ENCODE data around the gene TMEM108.

Gene TMEM108

GRCh38 chr3:133354721-133355120, 316.5 kb downstream of the TMEM108 start:
- Histone ChIP-seq H3K4me3 (ENCODE audit: low read depth, low read length) (no peak overlapping the region), H3K9me3 (ENCODE audit: control insufficient read depth, insufficient read depth, low read length) (no peaks in the 10 kb centered on the region; the same call in 1 of the 2 replicates), H3K4me1 (ENCODE audit: control insufficient read depth, insufficient read depth, low read length) (no peaks in the 10 kb centered on the region), H3K9ac (ENCODE audit: low read depth, low read length) (no peak overlapping the region), H3K27me3 (ENCODE audit: control insufficient read depth, insufficient read depth, low read length) (no peaks in the 10 kb centered on the region), H3K36me3 (ENCODE audit: control insufficient read depth, insufficient read depth, low read length) (no peaks in the 10 kb centered on the region), H3K27ac (ENCODE audit: low read depth, low read length) (no peak overlapping the region)

- H3K4me1 ChIP-seq (ENCODE audit: control insufficient read depth, insufficient read depth, low read length) = 0 out of 2 replicates have a peak, but pooled peaks cover 8% of the 10 kb centered on the region
- H3K9ac ChIP-seq (ENCODE audit: low read depth, low read length) = no peak overlapping the region
- no peak overlapping the region for H3K27ac ChIP-seq (ENCODE audit: low read depth, low read length)
- no peaks in the 10 kb centered on the region; the same call in 1 of the 2 replicates for H3K9me3 ChIP-seq (ENCODE audit: control insufficient read depth, insufficient read depth, low read length)
- H3K36me3 ChIP-seq (ENCODE audit: control insufficient read depth, insufficient read depth, low read length) = no peaks in the 10 kb centered on the region
- H3K4me3 ChIP-seq (ENCODE audit: low read depth, low read length) = no peak overlapping the region
- no peaks in the 10 kb centered on the region for H3K27me3 ChIP-seq (ENCODE audit: control insufficient read depth, insufficient read depth, low read length)
Observed at GRCh38 chr3:133360476-133360875, 322.3 kb downstream of the TMEM108 start.

- no peak overlapping the region for H3K9ac ChIP-seq (ENCODE audit: low read depth, low read length)
- no peaks in the 10 kb centered on the region for H3K36me3 ChIP-seq (ENCODE audit: control insufficient read depth, insufficient read depth, low read length)
- no peaks in the 10 kb centered on the region for H3K27me3 ChIP-seq (ENCODE audit: control insufficient read depth, insufficient read depth, low read length)
- 0 out of 2 replicates have a peak, but pooled peaks cover 8% of the 10 kb centered on the region for H3K4me1 ChIP-seq (ENCODE audit: control insufficient read depth, insufficient read depth, low read length)
- H3K4me3 ChIP-seq (ENCODE audit: low read depth, low read length) = no peak overlapping the region
- H3K9me3 ChIP-seq (ENCODE audit: control insufficient read depth, insufficient read depth, low read length) = no peaks in the 10 kb centered on the region; the same call in 1 of the 2 replicates
- no peak overlapping the region for H3K27ac ChIP-seq (ENCODE audit: low read depth, low read length)
Observed at GRCh38 chr3:133361011-133361410, 322.8 kb downstream of the TMEM108 start.

- Histone ChIP-seq H3K9me3 (ENCODE audit: control insufficient read depth, insufficient read depth, low read length) (no peaks in the 10 kb centered on the region), H3K27ac (ENCODE audit: low read depth, low read length) (no peak overlapping the region), H3K4me3 (ENCODE audit: low read depth, low read length) (no peak overlapping the region), H3K9ac (ENCODE audit: low read depth, low read length) (no peak overlapping the region), H3K27me3 (ENCODE audit: control insufficient read depth, insufficient read depth, low read length) (no peaks in the 10 kb centered on the region), H3K4me1 (ENCODE audit: control insufficient read depth, insufficient read depth, low read length) (0 out of 2 replicates have a peak, but pooled peaks cover 8% of the 10 kb centered on the region), H3K36me3 (ENCODE audit: control insufficient read depth, insufficient read depth, low read length) (no peaks in the 10 kb centered on the region)
Observed at GRCh38 chr3:133361435-133361834, 323.2 kb downstream of the TMEM108 start.

GRCh38 chr3:133362539-133362938, 324.3 kb downstream of the TMEM108 start:
- H3K36me3 ChIP-seq (ENCODE audit: control insufficient read depth, insufficient read depth, low read length) = no peaks in the 10 kb centered on the region
- H3K27me3 ChIP-seq (ENCODE audit: control insufficient read depth, insufficient read depth, low read length) = no peaks in the 10 kb centered on the region
- H3K9ac ChIP-seq (ENCODE audit: low read depth, low read length) = no peak overlapping the region
- H3K4me1 ChIP-seq (ENCODE audit: control insufficient read depth, insufficient read depth, low read length) = 0 out of 2 replicates have a peak, but pooled peaks cover 8% of the 10 kb centered on the region
- no peak overlapping the region for H3K27ac ChIP-seq (ENCODE audit: low read depth, low read length)
- no peak overlapping the region for H3K4me3 ChIP-seq (ENCODE audit: low read depth, low read length)
- no peaks in the 10 kb centered on the region for H3K9me3 ChIP-seq (ENCODE audit: control insufficient read depth, insufficient read depth, low read length)

- Histone ChIP-seq H3K4me1 (ENCODE audit: control insufficient read depth, insufficient read depth, low read length) (0 out of 2 replicates have a peak, but pooled peaks cover 8% of the 10 kb centered on the region), H3K27me3 (ENCODE audit: control insufficient read depth, insufficient read depth, low read length) (no peaks in the 10 kb centered on the region), H3K36me3 (ENCODE audit: control insufficient read depth, insufficient read depth, low read length) (no peaks in the 10 kb centered on the region)
Observed at GRCh38 chr3:133364704-133365103, 326.5 kb downstream of the TMEM108 start.

GRCh38 chr3:133366921-133367320, 328.7 kb downstream of the TMEM108 start:
- H3K27me3 ChIP-seq (ENCODE audit: control insufficient read depth, insufficient read depth, low read length) = no peaks in the 10 kb centered on the region
- no peak overlapping the region for H3K4me3 ChIP-seq (ENCODE audit: low read depth, low read length)
- no peak overlapping the region for H3K9ac ChIP-seq (ENCODE audit: low read depth, low read length)

More at GRCh38 chr3:133364704-133365103, 326.5 kb downstream of the TMEM108 start:
- Histone ChIP-seq H3K9me3 (ENCODE audit: control insufficient read depth, insufficient read depth, low read length) (no peaks in the 10 kb centered on the region), H3K9ac (ENCODE audit: low read depth, low read length) (no peak overlapping the region), H3K4me3 (ENCODE audit: low read depth, low read length) (no peak overlapping the region), H3K27ac (ENCODE audit: low read depth, low read length) (no peak overlapping the region)

GRCh38 chr3:133367403-133367802, 329.2 kb downstream of the TMEM108 start:
- no peak overlapping the region for H3K9ac ChIP-seq (ENCODE audit: low read depth, low read length)
- no peak overlapping the region for H3K27ac ChIP-seq (ENCODE audit: low read depth, low read length)
- H3K4me3 ChIP-seq (ENCODE audit: low read depth, low read length) = no peak overlapping the region
- H3K4me1 ChIP-seq (ENCODE audit: control insufficient read depth, insufficient read depth, low read length) = 0 out of 2 replicates have a peak, but pooled peaks cover 5% of the 10 kb centered on the region
- H3K27me3 ChIP-seq (ENCODE audit: control insufficient read depth, insufficient read depth, low read length) = no peaks in the 10 kb centered on the region
- H3K36me3 ChIP-seq (ENCODE audit: control insufficient read depth, insufficient read depth, low read length) = no peaks in the 10 kb centered on the region
- H3K9me3 ChIP-seq (ENCODE audit: control insufficient read depth, insufficient read depth, low read length) = no peaks in the 10 kb centered on the region

More at GRCh38 chr3:133366921-133367320, 328.7 kb downstream of the TMEM108 start:
- Histone ChIP-seq H3K4me1 (ENCODE audit: control insufficient read depth, insufficient read depth, low read length) (0 out of 2 replicates have a peak, but pooled peaks cover 8% of the 10 kb centered on the region), H3K36me3 (ENCODE audit: control insufficient read depth, insufficient read depth, low read length) (no peaks in the 10 kb centered on the region), H3K27ac (ENCODE audit: low read depth, low read length) (no peak overlapping the region), H3K9me3 (ENCODE audit: control insufficient read depth, insufficient read depth, low read length) (no peaks in the 10 kb centered on the region)

- no peak overlapping the region for H3K4me3 ChIP-seq (ENCODE audit: low read depth, low read length)
- no peak overlapping the region for H3K27ac ChIP-seq (ENCODE audit: low read depth, low read length)
- no peaks in the 10 kb centered on the region for H3K27me3 ChIP-seq (ENCODE audit: control insufficient read depth, insufficient read depth, low read length)
- no peaks in the 10 kb centered on the region for H3K4me1 ChIP-seq (ENCODE audit: control insufficient read depth, insufficient read depth, low read length)
- H3K9me3 ChIP-seq (ENCODE audit: control insufficient read depth, insufficient read depth, low read length) = no peaks in the 10 kb centered on the region
- no peaks in the 10 kb centered on the region for H3K36me3 ChIP-seq (ENCODE audit: control insufficient read depth, insufficient read depth, low read length)
- H3K9ac ChIP-seq (ENCODE audit: low read depth, low read length) = no peak overlapping the region
Observed at GRCh38 chr3:133367956-133368355, 329.8 kb downstream of the TMEM108 start.

GRCh38 chr3:133368371-133369067, 330.3 kb downstream of the TMEM108 start:
- no peaks in the 10 kb centered on the region for H3K27me3 ChIP-seq (ENCODE audit: control insufficient read depth, insufficient read depth, low read length)
- no peak overlapping the region for H3K4me3 ChIP-seq (ENCODE audit: low read depth, low read length)
- H3K36me3 ChIP-seq (ENCODE audit: control insufficient read depth, insufficient read depth, low read length) = no peaks in the 10 kb centered on the region
- H3K9me3 ChIP-seq (ENCODE audit: control insufficient read depth, insufficient read depth, low read length) = no peaks in the 10 kb centered on the region
- no peak overlapping the region for H3K27ac ChIP-seq (ENCODE audit: low read depth, low read length)
- no peaks in the 10 kb centered on the region for H3K4me1 ChIP-seq (ENCODE audit: control insufficient read depth, insufficient read depth, low read length)
- no peak overlapping the region for H3K9ac ChIP-seq (ENCODE audit: low read depth, low read length)

GRCh38 chr3:133369068-133369440, 330.9 kb downstream of the TMEM108 start:
- Histone ChIP-seq H3K9ac (ENCODE audit: low read depth, low read length) (no peak overlapping the region), H3K4me3 (ENCODE audit: low read depth, low read length) (no peak overlapping the region), H3K27me3 (ENCODE audit: control insufficient read depth, insufficient read depth, low read length) (no peaks in the 10 kb centered on the region), H3K36me3 (ENCODE audit: control insufficient read depth, insufficient read depth, low read length) (no peaks in the 10 kb centered on the region), H3K9me3 (ENCODE audit: control insufficient read depth, insufficient read depth, low read length) (no peaks in the 10 kb centered on the region), H3K4me1 (ENCODE audit: control insufficient read depth, insufficient read depth, low read length) (peaks cover 2% of the 10 kb centered on the region; the same call in 1 of the 2 replicates), H3K27ac (ENCODE audit: low read depth, low read length) (no peak overlapping the region)
